Progenitor cell of endocrine pancreas (in vitro differentiated cells): ENCODE data around the gene MTHFD2. TPM values are rescaled to one million over a fixed set of nuclear protein-coding genes. Genes with fewer than 3 reads are reported as not detected.

Source experiments
- DNase-seq: peaks from one replicate; pipeline ENCODE4 v3.0.0; 2021; ENCODE audit warnings: low spot score; ENCODE audit not compliant: unreplicated experiment
- H3K27ac Mint-ChIP-seq: 2 replicates; pipeline ENCODE4 v1.8.0; 2021; ENCODE audit warnings: mild to moderate bottlenecking, moderate library complexity, mixed read lengths
- H3K27me3 Mint-ChIP-seq: 2 replicates; pipeline ENCODE4 v1.8.0; 2021; ENCODE audit warnings: mixed read lengths
- H3K36me3 Mint-ChIP-seq: 2 replicates; pipeline ENCODE4 v1.8.0; 2022; ENCODE audit warnings: mixed read lengths; ENCODE audit not compliant: insufficient read depth
- H3K4me1 Mint-ChIP-seq: 2 replicates; pipeline ENCODE4 v1.8.0; 2021; ENCODE audit warnings: low read depth, mixed read lengths
- H3K4me3 Mint-ChIP-seq: 2 replicates; pipeline ENCODE4 v1.8.0; 2021; ENCODE audit warnings: low read depth, mild to moderate bottlenecking, moderate library complexity, mixed read lengths
- H3K9me3 Mint-ChIP-seq: 2 replicates; pipeline ENCODE4 v1.8.0; 2021; ENCODE audit warnings: low read depth, mixed read lengths
- total RNA-seq: library from RNA; stranded (reverse); gene quantifications from 2 replicates; pipeline ENCODE4 v1.2.1, GENCODE V29; 2021
- TF ChIP-seq, protein P1 (sequence below): fragments of 200-600 bp; sonication (generic); IDR thresholded peaks from one replicate; pipeline ENCODE4 v1.5.0; 2021; ENCODE audit warnings: antibody characterized with exemption, mild to moderate bottlenecking; ENCODE audit not compliant: unreplicated experiment

MTHFD2 gene
- total RNA-seq, 1 donor from 2014 or later, result 64.9 TPM

DNA sequence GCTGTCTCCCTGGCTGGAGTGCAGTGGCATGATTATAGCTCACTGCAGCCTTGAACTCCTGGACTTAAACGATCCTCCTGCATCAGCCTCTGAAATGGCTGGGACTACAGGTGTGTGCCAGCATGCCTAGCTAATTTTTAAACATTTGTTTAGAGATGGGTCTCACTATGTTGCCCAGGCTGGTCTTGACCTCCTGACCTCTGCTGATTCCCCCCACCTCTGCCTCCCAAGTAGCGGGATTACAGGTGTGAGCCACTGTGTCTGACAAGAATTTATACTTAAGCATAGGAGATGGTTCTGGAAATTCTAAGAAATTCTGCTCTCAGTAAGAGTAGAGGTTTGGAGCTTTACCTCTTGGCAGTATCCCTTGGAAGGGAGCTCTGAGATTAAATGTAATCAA is 18.2 kb downstream of the MTHFD2 start:
- peaks cover 10% of the 10 kb centered on the region for H3K36me3 Mint-ChIP-seq
- H3K4me1 Mint-ChIP-seq, result no peaks in the 10 kb centered on the region
- H3K27ac Mint-ChIP-seq, result no peak overlapping the region
- no peak overlapping the region for H3K4me3 Mint-ChIP-seq
- DNase-seq, result no peak
- H3K27me3 Mint-ChIP-seq, result no peaks in the 10 kb centered on the region
- TF ChIP-seq, protein P1, sequence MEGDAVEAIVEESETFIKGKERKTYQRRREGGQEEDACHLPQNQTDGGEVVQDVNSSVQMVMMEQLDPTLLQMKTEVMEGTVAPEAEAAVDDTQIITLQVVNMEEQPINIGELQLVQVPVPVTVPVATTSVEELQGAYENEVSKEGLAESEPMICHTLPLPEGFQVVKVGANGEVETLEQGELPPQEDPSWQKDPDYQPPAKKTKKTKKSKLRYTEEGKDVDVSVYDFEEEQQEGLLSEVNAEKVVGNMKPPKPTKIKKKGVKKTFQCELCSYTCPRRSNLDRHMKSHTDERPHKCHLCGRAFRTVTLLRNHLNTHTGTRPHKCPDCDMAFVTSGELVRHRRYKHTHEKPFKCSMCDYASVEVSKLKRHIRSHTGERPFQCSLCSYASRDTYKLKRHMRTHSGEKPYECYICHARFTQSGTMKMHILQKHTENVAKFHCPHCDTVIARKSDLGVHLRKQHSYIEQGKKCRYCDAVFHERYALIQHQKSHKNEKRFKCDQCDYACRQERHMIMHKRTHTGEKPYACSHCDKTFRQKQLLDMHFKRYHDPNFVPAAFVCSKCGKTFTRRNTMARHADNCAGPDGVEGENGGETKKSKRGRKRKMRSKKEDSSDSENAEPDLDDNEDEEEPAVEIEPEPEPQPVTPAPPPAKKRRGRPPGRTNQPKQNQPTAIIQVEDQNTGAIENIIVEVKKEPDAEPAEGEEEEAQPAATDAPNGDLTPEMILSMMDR, result no peak
- H3K9me3 Mint-ChIP-seq, result no peaks in the 10 kb centered on the region

DNA sequence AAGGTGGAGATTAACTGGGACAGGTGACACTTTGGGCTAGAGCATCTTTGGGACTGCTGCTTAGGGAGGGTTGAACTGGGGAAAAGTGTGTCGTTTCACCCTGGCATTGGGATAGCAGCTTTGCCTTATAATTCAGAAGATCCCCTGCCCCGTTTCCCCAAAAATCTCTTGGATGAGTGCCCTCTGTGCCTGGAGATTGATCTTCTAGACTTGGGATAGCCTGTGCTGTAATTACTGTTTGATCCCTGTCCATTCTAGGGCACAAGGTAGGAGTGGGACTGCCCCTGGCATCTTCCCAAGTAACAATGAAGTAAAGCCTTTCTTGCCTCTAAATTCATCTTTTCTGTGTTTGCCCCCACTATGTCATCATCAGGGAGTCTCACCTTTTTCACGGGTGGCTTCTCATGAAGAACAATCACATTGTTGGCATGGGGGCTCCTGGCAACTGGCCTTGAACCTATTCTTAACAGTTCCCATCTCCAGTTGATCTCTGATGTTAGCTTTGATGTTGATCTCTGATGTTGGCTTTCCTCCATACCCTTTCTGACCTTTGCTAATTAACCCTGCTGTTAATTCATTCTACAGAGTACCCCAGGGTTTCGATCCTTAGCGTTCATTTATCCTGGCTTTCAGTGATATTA is 21.6 kb downstream of the MTHFD2 start:
- no peaks in the 10 kb centered on the region for H3K27me3 Mint-ChIP-seq
- no peaks in the 10 kb centered on the region for H3K9me3 Mint-ChIP-seq
- no peak for DNase-seq
- H3K27ac Mint-ChIP-seq, result no peak overlapping the region
- TF ChIP-seq, protein P1, result no peak
- no peaks in the 10 kb centered on the region for H3K4me1 Mint-ChIP-seq
- H3K36me3 Mint-ChIP-seq, result peaks cover 8% of the 10 kb centered on the region
- no peak overlapping the region for H3K4me3 Mint-ChIP-seq

DNA sequence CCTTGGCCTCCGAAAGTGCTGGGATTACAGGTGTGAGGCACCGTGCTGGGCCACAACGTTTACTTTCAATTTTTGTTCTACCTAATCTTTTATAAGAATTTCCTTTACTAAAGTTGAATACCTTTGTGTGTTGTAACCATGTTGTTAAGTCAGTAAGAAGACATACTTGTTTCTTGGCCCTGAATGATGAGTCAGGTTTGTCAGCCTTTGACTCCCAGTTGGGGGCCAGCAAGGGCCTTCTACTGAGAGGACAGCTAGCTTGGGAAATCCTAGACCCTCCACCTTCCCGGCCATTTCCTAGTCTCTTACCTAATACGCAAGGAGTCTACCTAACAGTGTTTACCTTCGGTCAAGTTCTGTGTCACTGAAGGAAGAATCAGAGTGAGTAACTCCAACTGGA is 22.7 kb downstream of the MTHFD2 start:
- H3K27ac Mint-ChIP-seq, result no peak overlapping the region
- DNase-seq, result no peak
- no peaks in the 10 kb centered on the region for H3K4me1 Mint-ChIP-seq
- H3K36me3 Mint-ChIP-seq, result peaks cover 5% of the 10 kb centered on the region
- no peaks in the 10 kb centered on the region for H3K27me3 Mint-ChIP-seq
- TF ChIP-seq, protein P1, result no peak
- H3K4me3 Mint-ChIP-seq, result no peak overlapping the region
- no peaks in the 10 kb centered on the region for H3K9me3 Mint-ChIP-seq

DNA sequence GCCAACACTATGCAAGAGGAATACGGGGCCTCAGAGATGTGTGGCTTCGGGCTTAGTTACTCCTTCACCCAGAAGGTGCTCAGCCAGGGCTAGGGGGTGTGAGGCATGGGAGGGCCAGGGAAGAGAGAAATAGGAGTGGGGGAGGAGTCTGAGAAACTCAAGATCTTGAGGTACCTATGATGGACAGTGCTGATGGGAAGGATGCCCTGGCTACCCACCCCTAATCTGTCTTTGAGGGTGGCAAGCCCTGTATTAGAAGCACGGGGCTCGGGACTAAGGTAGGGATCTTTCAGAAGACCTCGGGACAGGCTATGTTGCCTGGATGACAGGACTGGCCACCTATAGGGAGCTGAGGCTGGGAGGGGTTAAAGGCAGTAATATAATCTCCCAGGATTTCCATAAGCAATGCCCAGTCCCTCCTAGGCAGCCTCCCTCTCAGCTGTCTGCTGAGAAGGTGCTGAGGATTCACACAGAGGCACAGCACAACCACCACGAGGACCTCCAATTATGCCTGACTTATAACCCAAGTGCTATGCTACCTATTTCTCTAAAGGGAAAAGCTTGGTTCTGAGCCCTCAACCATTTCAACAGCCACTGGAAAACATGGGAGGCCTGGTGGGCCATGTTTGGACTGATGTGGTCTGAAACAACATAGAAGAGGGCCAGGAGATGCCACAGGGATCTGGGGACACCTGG is 23.3 kb downstream of the MTHFD2 start:
- Mint-ChIP-seq H3K4me3 (no peak overlapping the region), H3K9me3 (no peaks in the 10 kb centered on the region), H3K27ac (no peak overlapping the region), H3K27me3 (no peaks in the 10 kb centered on the region), H3K36me3 (peaks cover 2% of the 10 kb centered on the region), H3K4me1 (peaks cover 3% of the 10 kb centered on the region)
- TF ChIP-seq, protein P1, result no peak
- no peak for DNase-seq

DNA sequence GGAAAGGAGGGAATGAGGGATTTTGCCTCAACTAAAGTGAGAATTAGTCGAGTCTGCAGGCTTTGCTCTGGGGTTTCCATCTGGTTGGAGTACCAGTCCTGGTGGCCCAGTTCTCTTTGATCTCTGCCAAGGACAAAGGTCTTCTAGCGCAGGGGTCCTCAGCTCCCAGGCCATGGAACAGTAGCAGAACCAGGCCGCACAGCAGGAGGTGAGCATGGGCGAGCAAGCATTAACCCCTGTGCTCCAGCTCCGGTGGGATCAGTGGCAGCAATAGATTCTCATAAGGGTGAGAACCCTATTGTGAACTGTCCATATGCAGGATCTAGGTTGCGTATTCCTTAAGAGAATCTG is 23.9 kb downstream of the MTHFD2 start:
- TF ChIP-seq, protein P1, result no peak
- no peaks in the 10 kb centered on the region for H3K27me3 Mint-ChIP-seq
- no peak for DNase-seq
- no peak overlapping the region for H3K4me3 Mint-ChIP-seq
- peaks cover 2% of the 10 kb centered on the region for H3K36me3 Mint-ChIP-seq
- no peak overlapping the region for H3K27ac Mint-ChIP-seq
- H3K9me3 Mint-ChIP-seq, result no peaks in the 10 kb centered on the region
- H3K4me1 Mint-ChIP-seq, result peaks cover 3% of the 10 kb centered on the region
